Effector memory CD4-positive, alpha-beta T cell (primary cell): ENCODE results near the gene FYN.
"Not testable (repeated sequence)": the region's sequence is repeated elsewhere in the genome, so short reads cannot be mapped to it uniquely, and the experiment has no call there.

ENCODE experiments used
- DNase-seq, 3 donors: peaks; one replicate each; pipeline ENCODE4 v3.0.0-alpha.2; 2020
- H3K27ac ChIP-seq: 2 replicates; pipeline ENCODE4 v1.7.0; 2013; ENCODE audit warnings: mild to moderate bottlenecking, low read length, moderate library complexity; ENCODE audit not compliant: insufficient read depth, poor library complexity, severe bottlenecking
- H3K27me3 ChIP-seq: replicated peaks from 2 replicates; pipeline ENCODE4 v1.7.0; 2013; ENCODE audit warnings: mild to moderate bottlenecking, low read length; ENCODE audit not compliant: insufficient read depth, control insufficient read depth, poor library complexity, severe bottlenecking
- H3K36me3 ChIP-seq: 2 replicates; pipeline ENCODE4 v1.7.0; 2013; ENCODE audit warnings: mild to moderate bottlenecking, low read length, moderate library complexity; ENCODE audit not compliant: control insufficient read depth, insufficient read depth
- H3K4me1 ChIP-seq: 2 replicates; pipeline ENCODE4 v1.7.0; 2013; ENCODE audit warnings: low read length, mild to moderate bottlenecking; ENCODE audit not compliant: control insufficient read depth, insufficient read depth, poor library complexity, severe bottlenecking
- H3K4me3 ChIP-seq: 2 replicates; pipeline ENCODE4 v1.7.0; 2013; ENCODE audit warnings: low read length, low read depth, mild to moderate bottlenecking; ENCODE audit not compliant: insufficient read depth, poor library complexity, severe bottlenecking
- H3K9me3 ChIP-seq: 2 replicates; pipeline ENCODE4 v1.7.0; 2013; ENCODE audit warnings: mild to moderate bottlenecking, low read length, moderate library complexity; ENCODE audit not compliant: control insufficient read depth

The FYN gene

DNA sequence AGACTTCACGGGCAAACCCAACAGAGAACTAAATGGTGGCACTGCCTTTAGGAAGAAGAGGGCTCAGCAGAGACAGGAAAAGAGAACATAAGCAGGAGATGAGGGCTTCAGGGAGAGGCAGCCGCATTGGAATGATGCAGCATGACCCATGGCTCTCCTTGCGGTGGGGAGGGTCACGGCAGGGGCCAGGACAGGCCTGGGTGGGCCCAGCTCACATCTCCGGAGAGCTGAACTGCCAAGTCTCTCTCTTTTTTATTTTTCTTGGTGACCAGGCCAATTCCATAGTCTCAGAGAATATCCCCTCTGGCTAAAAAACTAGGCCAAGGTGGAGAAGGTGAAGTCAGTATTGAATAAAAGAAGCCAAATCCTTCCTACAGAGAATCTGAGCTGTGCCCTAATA lies 190.1 kb downstream of the FYN start:
- no peak for DNase-seq
- H3K27ac ChIP-seq: no peak overlapping the region
- peaks cover 35% of the 10 kb centered on the region for H3K4me1 ChIP-seq
- no peaks in the 10 kb centered on the region for H3K9me3 ChIP-seq
- H3K4me3 ChIP-seq: no peak overlapping the region
- peaks cover 50% of the 10 kb centered on the region for H3K36me3 ChIP-seq
- no peaks in the 10 kb centered on the region for H3K27me3 ChIP-seq

GRCh38 chr6:111681860-111682259 lies 191.4 kb downstream of the FYN start:
- Histone ChIP-seq H3K27ac (no peak overlapping the region), H3K27me3 (no peaks in the 10 kb centered on the region), H3K4me3 (no peak overlapping the region), H3K9me3 (no peaks in the 10 kb centered on the region), H3K4me1 (peaks cover 35% of the 10 kb centered on the region), H3K36me3 (peaks cover 54% of the 10 kb centered on the region)
- DNase-seq: no peak

GRCh38 chr6:111680811-111681609 lies 192.2 kb downstream of the FYN start:
- peaks cover 29% of the 10 kb centered on the region for H3K4me1 ChIP-seq
- H3K27ac ChIP-seq, H3K27me3 ChIP-seq, H3K4me3 ChIP-seq, DNase-seq, H3K9me3 ChIP-seq: not testable (repeated sequence)
- H3K36me3 ChIP-seq: peaks cover 54% of the 10 kb centered on the region

DNA sequence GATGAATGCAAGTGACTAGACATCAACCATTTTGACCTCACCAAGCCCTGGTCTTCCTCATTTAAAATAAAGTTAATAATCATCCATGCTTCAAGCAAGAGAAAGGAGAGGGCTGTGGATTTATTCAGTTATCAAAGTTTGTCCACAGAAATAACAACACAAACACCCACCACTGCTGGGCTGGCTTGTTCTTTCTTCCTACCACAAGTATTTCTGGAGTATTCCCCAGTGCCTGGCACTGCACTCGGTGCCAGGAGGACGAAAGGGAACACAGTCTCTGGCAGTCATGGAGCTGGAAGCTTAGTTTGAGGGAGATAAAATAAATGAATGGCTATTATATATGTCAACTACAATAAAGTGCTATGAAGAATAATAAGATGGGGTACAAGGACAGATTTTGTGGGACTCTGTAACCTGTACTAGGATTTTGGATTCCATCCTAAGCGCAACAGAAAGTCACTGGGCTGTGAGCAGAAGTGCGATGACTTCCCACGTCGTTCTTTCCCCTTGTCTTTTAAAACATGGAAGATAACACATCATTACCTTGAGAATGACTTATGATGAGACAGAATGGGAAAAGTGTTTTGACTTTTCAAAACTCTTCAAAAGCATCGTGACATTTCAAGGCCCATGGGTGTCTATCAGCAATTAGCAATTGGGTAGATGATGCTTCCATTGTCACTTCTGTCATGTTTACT lies 193.1 kb downstream of the FYN start:
- H3K4me1 ChIP-seq: peaks cover 25% of the 10 kb centered on the region
- H3K36me3 ChIP-seq: peaks cover 47% of the 10 kb centered on the region
- H3K9me3 ChIP-seq: no peaks in the 10 kb centered on the region
- no peak overlapping the region for H3K4me3 ChIP-seq
- H3K27me3 ChIP-seq: no peaks in the 10 kb centered on the region
- no peak for DNase-seq
- H3K27ac ChIP-seq: no peak overlapping the region

DNA sequence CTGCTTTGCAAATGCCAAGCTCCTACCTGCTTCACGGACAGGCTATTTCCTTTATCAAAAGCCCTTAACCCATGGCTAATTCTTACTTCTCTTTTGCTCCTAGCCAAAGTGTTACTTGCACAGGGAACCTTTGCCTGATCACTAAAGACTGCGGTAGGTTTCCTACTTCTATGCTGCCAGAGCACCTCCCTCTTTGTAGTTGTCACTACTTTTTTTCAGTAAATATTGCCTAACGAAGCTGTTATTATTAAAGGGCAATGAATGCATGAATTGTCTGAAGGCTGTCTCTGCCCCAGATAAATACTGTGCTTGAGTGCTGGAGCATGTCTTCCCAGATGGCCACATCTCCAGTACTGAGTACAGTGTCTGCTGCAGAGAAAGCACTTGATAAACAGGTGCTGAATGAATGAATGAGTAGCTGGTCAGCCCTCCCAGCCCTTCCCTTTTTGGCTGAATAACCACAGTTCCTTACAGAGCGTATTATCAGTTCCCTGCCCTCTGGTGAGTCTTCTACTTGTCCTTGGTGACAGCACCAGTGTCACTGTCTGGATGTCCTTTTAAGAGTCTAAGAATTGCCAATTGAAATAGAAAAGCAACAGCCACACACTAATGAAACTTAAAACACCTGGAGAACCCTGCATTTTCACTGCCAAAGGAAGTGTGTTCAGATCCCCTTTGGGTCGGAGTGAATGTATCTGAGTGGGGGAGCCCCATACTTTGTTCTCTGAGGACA lies 194.0 kb downstream of the FYN start:
- Histone ChIP-seq H3K4me1 (peaks cover 18% of the 10 kb centered on the region), H3K36me3 (peaks cover 51% of the 10 kb centered on the region), H3K27me3 (no peaks in the 10 kb centered on the region), H3K4me3 (no peak overlapping the region), H3K27ac (no peak overlapping the region), H3K9me3 (no peaks in the 10 kb centered on the region)
- no peak for DNase-seq

- Histone ChIP-seq H3K4me1 (peaks cover 6% of the 10 kb centered on the region), H3K27me3 (no peaks in the 10 kb centered on the region), H3K27ac (no peak overlapping the region), H3K4me3 (no peak overlapping the region), H3K36me3 (peaks cover 58% of the 10 kb centered on the region), H3K9me3 (no peaks in the 10 kb centered on the region)
- no peak for DNase-seq
Observed at GRCh38 chr6:111677249-111677990, 195.8 kb downstream of the FYN start.

DNA sequence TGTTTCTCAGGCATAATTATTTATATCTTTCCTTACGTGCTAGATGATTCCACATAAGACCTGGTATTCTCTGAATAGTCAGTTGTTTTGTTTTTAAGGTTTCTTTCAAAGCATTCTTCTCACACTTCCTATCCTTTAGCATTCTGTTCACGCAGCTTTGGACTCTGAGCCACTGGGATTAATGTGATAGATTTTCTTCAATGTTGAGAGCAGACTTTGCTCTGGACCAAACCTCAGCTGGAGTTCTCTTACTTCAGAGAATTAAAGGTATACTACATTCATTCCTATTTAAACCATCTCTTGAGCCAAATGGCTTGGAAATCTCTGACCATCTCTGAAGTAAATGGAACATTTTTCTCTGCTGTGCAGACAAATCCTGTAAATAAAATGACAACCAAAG lies 196.9 kb downstream of the FYN start:
- Histone ChIP-seq H3K9me3 (no peaks in the 10 kb centered on the region), H3K36me3 (peaks cover 62% of the 10 kb centered on the region)

GRCh38 chr6:111674883-111675282 lies 198.4 kb downstream of the FYN start:
- Histone ChIP-seq H3K27me3 (no peaks in the 10 kb centered on the region), H3K36me3 (peaks cover 70% of the 10 kb centered on the region), H3K27ac (no peak overlapping the region), H3K4me1 (peaks cover 6% of the 10 kb centered on the region), H3K9me3 (no peaks in the 10 kb centered on the region), H3K4me3 (no peak overlapping the region)
- DNase-seq: no peak

More for the DNA sequence above, 196.9 kb downstream of the FYN start:
- Histone ChIP-seq H3K4me3 (no peak overlapping the region), H3K4me1 (peaks cover 6% of the 10 kb centered on the region), H3K27me3 (no peaks in the 10 kb centered on the region), H3K27ac (no peak overlapping the region)
- no peak for DNase-seq

DNA sequence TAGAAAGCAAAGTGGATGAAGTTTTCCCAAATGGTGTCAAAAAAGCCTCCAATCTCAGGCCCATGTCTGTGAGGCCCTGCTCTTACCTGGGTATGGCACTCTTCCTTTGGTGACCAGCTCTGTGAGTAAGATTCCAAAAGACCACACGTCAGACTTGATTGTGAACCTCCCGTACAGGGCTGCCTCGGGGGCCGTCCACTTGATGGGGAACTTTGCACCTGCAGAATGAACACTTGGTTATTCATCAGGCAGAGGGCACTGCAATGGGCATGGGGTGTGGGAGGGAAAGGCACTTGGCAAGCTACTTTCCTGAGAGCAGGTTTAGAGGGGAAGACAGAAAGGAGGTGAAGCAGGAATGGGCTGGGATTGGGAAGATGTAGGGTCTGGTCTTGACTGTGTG lies 198.8 kb downstream of the FYN start:
- Histone ChIP-seq H3K9me3 (no peaks in the 10 kb centered on the region), H3K4me1 (peaks cover 6% of the 10 kb centered on the region), H3K27me3 (no peaks in the 10 kb centered on the region), H3K27ac (no peak overlapping the region), H3K36me3 (peaks cover 73% of the 10 kb centered on the region), H3K4me3 (no peak overlapping the region)
- no peak for DNase-seq
